ENCODE measurements around the gene RBM24. TPM values are rescaled to one million over a fixed set of nuclear protein-coding genes. Genes with fewer than 3 reads are reported as not detected.
"Not testable (repeated sequence)": the region's sequence is repeated elsewhere in the genome, so short reads cannot be mapped to it uniquely, and the experiment has no call there.

RBM24 gene
- total RNA-seq, 1 donor from 2014 or later = 4.2 TPM

DNA sequence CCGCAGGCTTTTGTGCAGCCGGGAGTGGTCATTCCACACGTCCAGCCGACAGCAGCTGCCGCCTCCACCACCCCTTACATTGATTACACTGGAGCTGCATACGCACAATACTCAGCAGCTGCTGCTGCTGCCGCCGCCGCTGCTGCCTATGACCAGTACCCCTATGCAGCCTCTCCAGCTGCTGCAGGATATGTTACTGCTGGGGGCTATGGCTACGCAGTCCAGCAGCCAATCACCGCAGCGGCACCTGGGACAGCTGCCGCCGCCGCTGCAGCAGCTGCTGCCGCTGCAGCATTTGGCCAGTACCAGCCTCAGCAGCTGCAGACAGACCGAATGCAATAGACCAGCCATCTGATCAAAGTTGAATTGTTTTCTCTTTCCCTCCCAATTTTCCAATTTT is 10.6 kb downstream of the RBM24 start:
- no peak for DNase-seq (ENCODE audit: low spot score)

GRCh38 chr6:17292600-17293133 is 11.5 kb downstream of the RBM24 start:
- no peak for DNase-seq (ENCODE audit: low spot score)

GRCh38 chr6:17293395-17293794 is 12.2 kb downstream of the RBM24 start:
- no peak for DNase-seq (ENCODE audit: low spot score)

- no peak for DNase-seq (ENCODE audit: low spot score)
Observed at GRCh38 chr6:17297271-17298080, 16.3 kb downstream of the RBM24 start.

DNA sequence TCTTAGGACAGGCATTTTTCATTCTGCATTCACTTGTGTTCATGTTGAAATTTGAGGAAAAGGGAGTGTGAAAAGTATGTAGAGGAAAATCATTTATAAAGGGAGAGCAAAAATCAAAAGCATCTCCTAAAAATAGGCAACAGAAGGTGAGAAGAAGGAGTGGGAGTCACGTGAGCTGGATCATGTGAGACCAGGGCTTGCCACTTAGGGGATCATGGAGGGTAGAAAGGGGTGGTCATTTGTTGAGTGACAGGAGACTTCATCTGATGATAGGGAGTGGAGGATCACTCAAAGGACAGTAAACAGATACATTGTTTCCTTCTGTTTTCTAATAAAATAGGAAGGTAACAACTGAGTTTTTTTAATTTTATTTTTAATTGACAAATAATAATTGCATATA is 17.1 kb downstream of the RBM24 start:
- DNase-seq (ENCODE audit: low spot score) = no peak

GRCh38 chr6:17299222-17299621 is 18.1 kb downstream of the RBM24 start:
- DNase-seq (ENCODE audit: low spot score) = no peak

DNA sequence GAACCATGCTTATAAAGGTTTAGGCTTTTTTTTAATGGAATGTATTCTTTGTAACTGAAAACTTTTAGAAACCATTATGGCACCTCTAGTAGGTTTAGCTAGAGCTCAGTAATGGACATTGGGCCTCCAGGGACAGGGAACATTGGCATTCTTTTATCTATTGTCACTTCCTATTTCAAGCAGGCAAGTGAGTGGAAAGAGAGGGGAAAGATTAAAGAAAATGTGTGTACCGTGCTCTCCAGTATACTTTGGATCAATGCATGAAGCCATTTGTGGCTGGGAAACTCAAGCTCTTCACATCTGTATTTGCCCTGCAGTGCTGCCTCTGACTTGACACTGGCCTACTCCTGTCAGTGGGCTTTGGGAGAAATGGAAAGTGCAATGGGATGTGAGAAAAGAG is 18.6 kb downstream of the RBM24 start:
- DNase-seq (ENCODE audit: low spot score) = no peak

DNA sequence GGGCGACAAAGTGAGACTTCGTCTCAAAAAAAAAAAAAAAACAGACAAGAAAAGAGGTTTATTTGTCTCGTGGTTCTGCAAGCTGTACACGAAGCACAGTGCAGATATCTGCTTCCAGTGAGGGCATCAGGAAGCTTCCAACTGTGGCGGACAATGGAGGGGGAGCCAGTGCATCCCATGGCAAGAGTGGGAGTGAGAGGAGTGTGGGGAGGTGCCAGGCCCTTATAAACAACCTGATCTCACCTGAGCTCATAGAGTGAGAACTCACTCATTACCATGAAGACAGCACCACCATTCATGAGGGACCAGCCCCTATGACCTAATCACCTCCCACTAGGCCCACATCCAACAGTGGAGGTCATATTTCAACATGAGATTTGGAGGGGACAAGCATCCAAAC is 19.5 kb downstream of the RBM24 start:
- DNase-seq (ENCODE audit: low spot score) = no peak

DNA sequence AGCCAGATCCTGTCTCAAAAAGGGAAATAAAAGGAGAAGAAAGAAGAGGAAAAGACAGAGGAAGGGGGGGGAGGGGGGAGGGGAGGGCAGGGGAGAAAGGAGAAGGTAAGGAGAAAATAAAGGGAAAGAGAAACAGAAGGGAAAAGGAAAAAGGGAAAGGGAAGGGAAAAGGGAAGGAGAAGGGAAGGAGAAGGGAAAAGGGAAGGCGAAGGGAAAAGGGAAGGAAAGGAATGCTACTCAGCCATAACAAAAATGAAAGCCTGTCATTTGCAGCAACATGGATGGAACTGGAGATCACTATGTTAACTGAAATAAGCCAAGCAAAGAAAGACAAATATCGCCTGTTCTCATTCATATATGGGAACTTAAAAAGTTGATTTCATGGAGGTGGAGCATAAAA is 22.3 kb downstream of the RBM24 start:
- DNase-seq (ENCODE audit: low spot score) = no peak

DNA sequence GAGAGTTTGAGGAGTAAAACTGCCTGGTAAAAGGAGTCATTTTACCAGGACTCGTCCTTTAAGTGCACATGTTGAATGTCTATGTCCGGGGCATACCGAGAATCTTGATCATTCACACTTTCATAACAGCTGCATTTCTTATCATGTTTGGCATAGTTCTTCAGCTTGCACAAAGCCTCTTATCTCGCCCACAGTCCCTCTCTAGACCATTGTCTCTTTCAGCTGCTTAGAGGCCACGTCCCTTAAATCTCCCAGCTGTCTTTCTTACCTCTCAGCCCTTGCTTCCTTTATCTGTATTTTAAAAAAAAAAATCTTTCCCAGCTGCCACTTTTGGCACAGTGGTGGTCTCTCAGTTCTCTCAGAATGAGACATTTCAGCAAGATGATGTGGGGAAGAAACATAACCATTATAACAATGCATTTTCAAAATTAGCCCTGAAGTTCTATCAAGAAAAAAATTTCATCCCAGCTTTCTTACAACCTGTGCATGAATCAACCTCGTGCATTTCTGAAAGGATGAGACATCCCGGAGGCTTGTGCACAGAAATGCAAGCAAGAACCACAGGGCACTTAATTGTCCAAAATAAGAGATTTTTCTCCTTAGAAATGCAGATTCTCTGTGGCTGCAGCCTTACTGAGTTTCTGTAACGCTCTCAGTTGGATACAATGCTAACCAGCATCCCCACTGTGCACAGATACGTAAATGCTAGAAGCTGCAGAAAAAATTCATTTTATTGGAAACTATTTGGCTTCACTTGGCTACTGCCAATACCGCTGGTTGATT is 24.2 kb downstream of the RBM24 start:
- no peak for DNase-seq (ENCODE audit: low spot score)

GRCh38 chr6:17311595-17312311 is 30.6 kb downstream of the RBM24 start:
- DNase-seq (ENCODE audit: low spot score) = no peak

DNA sequence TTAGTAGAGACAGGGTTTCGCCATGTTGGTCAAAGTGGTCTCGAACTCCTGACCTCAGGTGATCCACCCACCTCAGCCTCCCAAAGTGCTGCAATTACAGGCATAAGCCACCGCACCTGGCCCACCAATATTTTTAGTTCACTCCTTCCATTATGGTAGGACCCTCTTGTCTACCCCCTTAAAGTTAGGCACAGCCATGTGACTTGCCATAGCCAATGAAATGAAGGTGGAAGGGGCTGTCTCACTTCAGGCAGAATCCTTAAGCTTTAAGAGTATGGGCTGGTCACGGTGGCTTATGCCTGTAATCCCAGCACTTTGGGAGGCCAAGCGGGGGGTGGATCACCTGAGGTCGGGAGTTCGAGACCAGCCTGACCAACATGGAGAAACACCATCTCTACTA is 32.1 kb downstream of the RBM24 start:
- DNase-seq (ENCODE audit: low spot score) = not testable (repeated sequence)

DNA sequence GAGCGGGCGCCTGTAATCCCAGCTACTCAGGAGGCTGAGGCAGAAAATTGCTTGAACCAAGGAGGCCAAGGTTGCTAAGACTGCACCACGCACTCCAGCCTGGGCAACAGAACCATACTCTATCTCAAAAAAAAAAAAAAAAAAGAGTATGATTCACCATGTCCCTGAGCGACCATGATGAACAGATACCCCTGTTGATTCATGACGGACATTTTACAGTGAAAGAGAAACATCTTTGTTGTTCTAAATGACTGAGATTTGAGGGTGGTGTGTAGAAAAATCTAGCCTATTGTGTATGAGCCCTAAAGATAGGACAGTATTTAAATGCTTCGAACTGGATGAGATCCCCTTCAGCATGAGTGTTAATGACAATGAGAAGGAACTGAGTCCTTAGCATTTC is 32.8 kb downstream of the RBM24 start:
- no peak for DNase-seq (ENCODE audit: low spot score)

DNA sequence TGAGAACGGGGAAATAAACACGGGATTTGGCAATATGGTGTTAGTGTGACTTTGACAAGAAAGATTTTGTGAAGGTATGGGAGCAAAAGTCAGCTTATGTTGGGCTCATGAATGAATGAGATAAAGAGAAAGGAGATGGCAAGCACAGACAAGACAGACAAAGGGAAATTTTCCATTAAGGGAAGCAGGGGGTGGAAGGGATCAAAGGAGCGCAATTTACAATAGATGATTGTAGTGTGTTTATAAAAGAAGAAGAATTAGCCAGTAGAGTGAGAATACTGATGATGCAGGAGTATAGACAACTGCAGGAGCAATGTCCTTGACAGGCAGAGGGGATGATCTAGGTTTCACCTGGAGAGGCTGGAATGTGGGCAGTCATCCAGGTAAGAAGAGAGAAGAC is 34.1 kb downstream of the RBM24 start:
- DNase-seq (ENCODE audit: low spot score) = no peak

DNA sequence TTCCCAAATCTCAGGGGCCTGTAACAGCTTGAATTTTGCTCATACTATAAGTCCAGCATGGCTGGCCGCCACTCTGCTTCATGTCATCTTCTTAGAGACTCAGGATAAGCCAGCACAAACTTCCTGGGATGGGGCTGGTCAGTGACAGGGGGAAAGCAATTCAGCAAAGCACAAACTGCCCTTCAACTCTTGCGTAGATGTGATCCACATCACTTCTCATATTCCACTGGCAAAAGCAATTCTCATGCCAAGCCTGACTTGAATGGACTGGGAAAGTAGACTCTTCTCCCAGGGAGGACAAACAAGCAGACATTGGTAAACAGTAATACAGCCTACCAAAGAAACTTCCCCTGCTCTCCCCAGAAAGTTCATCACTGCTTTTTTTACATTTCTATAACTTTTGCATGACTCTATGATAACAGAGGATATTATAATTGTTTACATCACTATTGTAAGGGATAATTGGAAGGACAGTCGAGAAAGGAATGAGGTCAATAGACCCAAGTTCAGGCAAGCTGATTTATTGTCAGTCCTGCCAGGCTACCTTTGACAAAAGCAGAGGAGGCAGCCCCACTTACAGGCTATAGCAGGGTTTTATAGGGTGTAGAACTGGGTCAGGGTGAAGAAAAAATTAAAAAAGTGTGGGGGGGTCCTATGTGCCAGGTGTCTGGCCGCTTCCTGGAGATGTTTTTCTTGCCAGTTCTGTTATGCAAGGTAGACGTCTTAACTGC is 37.4 kb downstream of the RBM24 start:
- no peak for DNase-seq (ENCODE audit: low spot score)

DNA sequence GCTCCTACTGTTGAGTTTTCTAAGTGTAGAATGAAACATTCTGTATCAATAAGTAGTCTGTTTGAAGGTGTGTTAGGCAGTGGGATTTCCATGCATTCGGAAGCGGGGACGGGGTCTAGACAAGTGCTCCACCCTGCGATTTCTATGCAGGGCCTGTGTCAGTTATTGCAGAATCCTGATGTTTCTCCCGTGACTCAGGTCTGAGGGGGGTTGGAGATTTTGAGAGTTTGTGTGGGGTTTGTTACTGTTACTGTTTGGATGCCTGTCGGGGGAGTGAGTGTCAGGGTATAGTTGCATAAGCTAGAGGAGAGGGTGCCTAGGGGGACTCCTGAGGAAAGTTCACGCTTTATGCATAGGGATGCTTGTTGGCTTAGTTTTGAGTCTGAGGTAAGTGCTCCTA is 39.1 kb downstream of the RBM24 start:
- DNase-seq (ENCODE audit: low spot score) = not testable (repeated sequence)

DNA sequence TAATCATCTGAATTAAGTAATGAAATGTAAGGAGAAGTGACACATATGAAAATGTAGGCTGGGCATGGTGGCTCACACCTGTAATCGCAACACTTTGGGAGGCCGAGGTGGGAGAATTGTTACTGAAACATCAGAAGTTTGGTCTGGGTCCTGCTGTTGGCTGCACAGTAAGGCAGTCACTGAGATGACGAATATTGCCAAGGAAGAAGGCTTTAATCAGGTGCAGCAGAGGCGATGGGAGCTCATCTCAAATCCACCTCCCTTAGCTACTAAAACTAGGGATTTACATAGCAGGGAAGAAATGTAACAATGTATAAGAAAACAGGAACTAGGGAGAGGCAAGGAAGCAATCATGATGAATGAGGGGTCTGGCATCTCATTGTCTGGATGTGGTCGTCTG is 50.1 kb downstream of the RBM24 start:
- DNase-seq (ENCODE audit: low spot score) = no peak

- no peak for DNase-seq (ENCODE audit: low spot score)
Observed at GRCh38 chr6:17334265-17334664, 53.1 kb downstream of the RBM24 start.

- DNase-seq (ENCODE audit: low spot score) = no peak
Observed at GRCh38 chr6:17336425-17336824, 55.3 kb downstream of the RBM24 start.

GRCh38 chr6:17339308-17339670 is 58.1 kb downstream of the RBM24 start:
- DNase-seq (ENCODE audit: low spot score) = no peak

- DNase-seq (ENCODE audit: low spot score) = no peak
Observed at GRCh38 chr6:17341117-17341805, 60.1 kb downstream of the RBM24 start.

All from mucosa of gallbladder (tissue), 1 donor.